ENCODE results near the gene FNDC8. TPM values are rescaled to one million over a fixed set of nuclear protein-coding genes. Genes with fewer than 3 reads are reported as not detected.
A peak's percentile ranks its signal among the peaks of the same experiment; 100 is the strongest.

Gene FNDC8
- total RNA-seq, 4 donors from 2014 or later, result not detected

DNA sequence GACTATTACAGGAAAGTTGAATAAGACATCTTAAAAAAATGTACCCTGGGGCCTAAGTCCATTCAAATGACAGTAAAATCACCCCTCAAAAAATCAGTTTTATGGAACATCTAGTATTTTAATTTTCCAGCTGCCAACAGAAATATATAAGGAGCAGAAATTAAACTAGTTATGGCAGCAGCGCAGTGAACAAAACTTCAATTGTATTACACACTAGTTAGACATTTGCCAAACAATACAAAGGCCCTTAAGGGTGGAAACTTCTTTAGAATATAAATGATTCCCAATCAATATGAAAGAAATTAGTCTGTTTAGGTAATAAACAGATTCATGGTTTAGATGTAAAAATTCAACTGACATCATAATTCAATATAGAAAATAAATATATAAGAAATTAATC lies 39.8 kb upstream of the FNDC8 start:
- no peak overlapping the region for H3K4me3 ChIP-seq
- DNase-seq, result no peak
- WGBS, 2 donors (ENCODE audit: low coverage in 1 of 2), result 81 to 90% methylated on average over 1 of the region's 1 CpG
- in situ Hi-C loops (cut with MboI; ENCODE audit: low pct_ligation_motif_present in 1 of 4, low pct_unique_long_range_greater_than_20kb in 1 of 4, low sequenced_read_pairs in 3 of 4), result loop anchor here in 1 of 4 donors (25.0 kb wide), 1 partner anchor 94 kb away; the partner anchor contains the start of gene LIG3
- peaks cover 18 to 90% (median 54%) of the 10 kb centered on the region in 4 donors for H3K4me1 ChIP-seq
- TF ChIP-seq, protein P1, sequence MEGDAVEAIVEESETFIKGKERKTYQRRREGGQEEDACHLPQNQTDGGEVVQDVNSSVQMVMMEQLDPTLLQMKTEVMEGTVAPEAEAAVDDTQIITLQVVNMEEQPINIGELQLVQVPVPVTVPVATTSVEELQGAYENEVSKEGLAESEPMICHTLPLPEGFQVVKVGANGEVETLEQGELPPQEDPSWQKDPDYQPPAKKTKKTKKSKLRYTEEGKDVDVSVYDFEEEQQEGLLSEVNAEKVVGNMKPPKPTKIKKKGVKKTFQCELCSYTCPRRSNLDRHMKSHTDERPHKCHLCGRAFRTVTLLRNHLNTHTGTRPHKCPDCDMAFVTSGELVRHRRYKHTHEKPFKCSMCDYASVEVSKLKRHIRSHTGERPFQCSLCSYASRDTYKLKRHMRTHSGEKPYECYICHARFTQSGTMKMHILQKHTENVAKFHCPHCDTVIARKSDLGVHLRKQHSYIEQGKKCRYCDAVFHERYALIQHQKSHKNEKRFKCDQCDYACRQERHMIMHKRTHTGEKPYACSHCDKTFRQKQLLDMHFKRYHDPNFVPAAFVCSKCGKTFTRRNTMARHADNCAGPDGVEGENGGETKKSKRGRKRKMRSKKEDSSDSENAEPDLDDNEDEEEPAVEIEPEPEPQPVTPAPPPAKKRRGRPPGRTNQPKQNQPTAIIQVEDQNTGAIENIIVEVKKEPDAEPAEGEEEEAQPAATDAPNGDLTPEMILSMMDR (IDR thresholded peaks at IDR 0.05), result no peak
- TF ChIP-seq POLR2AphosphoS5 (IDR thresholded peaks at IDR 0.05) (no peak), POLR2A (IDR thresholded peaks at IDR 0.05) (no peak), EP300 (IDR thresholded peaks at IDR 0.05; ENCODE audit: low read depth) (no peak)
- peak overlapping the region in 1 of 4 donors; percentile 11 for H3K27ac ChIP-seq
- no peaks in the 10 kb centered on the region for H3K9me3 ChIP-seq
- H3K36me3 ChIP-seq, result no peaks in the 10 kb centered on the region
- H3K27me3 ChIP-seq, result no peaks in the 10 kb centered on the region
- intact Hi-C loops (cut with DNase I; ENCODE audit: low total_unique reads), result no loop called here

DNA sequence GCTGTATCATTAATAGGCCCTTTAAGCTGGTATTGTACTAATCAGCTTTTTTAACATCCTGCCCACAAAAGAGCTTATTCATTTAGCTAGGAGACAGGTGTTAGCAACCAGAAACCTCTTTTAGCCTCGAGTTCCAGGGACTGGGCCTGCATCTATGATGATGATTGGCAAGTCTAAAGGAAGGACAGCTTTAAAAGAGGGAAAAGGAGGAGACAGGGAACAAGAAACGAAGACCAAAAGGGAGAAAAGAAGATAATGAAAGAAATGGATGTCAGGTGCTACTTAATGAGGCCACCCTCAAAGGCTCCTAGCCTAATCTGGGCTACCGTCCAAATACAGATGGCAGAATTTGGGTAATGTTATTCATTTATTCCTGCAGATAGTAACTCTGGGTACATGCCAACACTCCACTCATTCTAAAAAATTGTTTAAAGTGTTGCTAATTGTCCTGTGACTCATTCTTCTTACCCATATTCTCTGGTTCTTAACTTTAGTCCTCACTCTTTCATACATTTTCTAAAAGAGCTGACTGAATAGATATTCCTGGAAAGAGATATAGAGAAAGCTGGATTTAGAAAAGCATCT lies 39.2 kb upstream of the FNDC8 start:
- 21 to 43% methylated on average over 3 of the region's 3 CpGs for WGBS, 2 donors (ENCODE audit: low coverage in 1 of 2)
- Histone ChIP-seq H3K4me3 (no peak overlapping the region), H3K9me3 (no peaks in the 10 kb centered on the region), H3K27ac (peak overlapping the region in 3 of 4 donors; percentile 2 to 16 (median 11)), H3K4me1 (peaks cover 21 to 91% (median 59%) of the 10 kb centered on the region in 4 donors), H3K27me3 (no peaks in the 10 kb centered on the region), H3K36me3 (no peaks in the 10 kb centered on the region)
- intact Hi-C loops (cut with DNase I; ENCODE audit: low total_unique reads), result no loop called here
- in situ Hi-C loops (cut with MboI; ENCODE audit: low pct_ligation_motif_present in 1 of 4, low pct_unique_long_range_greater_than_20kb in 1 of 4, low sequenced_read_pairs in 3 of 4), result loop anchor here in 1 of 4 donors (25.0 kb wide), 1 partner anchor 95 kb away; the partner anchor contains the start of gene LIG3
- no peak for TF ChIP-seq POLR2AphosphoS5 (IDR thresholded peaks at IDR 0.05)
- no peak for TF ChIP-seq EP300 (IDR thresholded peaks at IDR 0.05; ENCODE audit: low read depth)
- TF ChIP-seq POLR2A (IDR thresholded peaks at IDR 0.05), result no peak
- TF ChIP-seq, protein P1 (IDR thresholded peaks at IDR 0.05), result no peak
- DNase-seq, result no peak

DNA sequence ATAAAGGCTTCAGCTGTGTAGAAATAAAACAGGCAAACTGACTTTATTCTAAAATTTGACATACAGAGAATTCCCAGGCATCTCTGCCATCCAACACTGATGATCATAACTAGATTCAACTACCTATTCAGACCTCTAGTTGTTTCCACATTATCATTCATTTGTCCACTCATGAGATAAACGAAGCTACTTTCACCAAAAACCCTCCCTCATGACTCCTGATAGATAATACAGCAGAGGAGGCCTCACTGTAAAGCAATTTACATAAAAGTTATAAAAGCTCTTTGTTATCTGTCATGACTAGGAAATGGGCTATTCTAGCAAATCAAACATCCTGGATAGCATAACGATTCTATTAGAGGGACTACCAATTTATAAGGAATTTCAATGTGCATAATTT lies 38.3 kb upstream of the FNDC8 start:
- TF ChIP-seq EP300 (IDR thresholded peaks at IDR 0.05; ENCODE audit: low read depth) (no peak), POLR2AphosphoS5 (IDR thresholded peaks at IDR 0.05) (no peak)
- peak overlapping the region in 2 of 4 donors; percentile 2 to 14 for H3K27ac ChIP-seq
- in situ Hi-C loops (cut with MboI; ENCODE audit: low pct_ligation_motif_present in 1 of 4, low pct_unique_long_range_greater_than_20kb in 1 of 4, low sequenced_read_pairs in 3 of 4) (loop anchor here in 1 of 4 donors (25.0 kb wide), 1 partner anchor 96 kb away; the partner anchor contains the start of gene LIG3), intact Hi-C loops (cut with DNase I; ENCODE audit: low total_unique reads) (no loop called here)
- DNase-seq, result no peak
- H3K36me3 ChIP-seq, result no peaks in the 10 kb centered on the region
- no peaks in the 10 kb centered on the region for H3K9me3 ChIP-seq
- no peaks in the 10 kb centered on the region for H3K27me3 ChIP-seq
- WGBS, 2 donors (ENCODE audit: low coverage in 1 of 2), result 42 to 61% methylated on average over 2 of the region's 2 CpGs
- no peak overlapping the region for H3K4me3 ChIP-seq
- H3K4me1 ChIP-seq, result peaks cover 21 to 91% (median 67%) of the 10 kb centered on the region in 4 donors

DNA sequence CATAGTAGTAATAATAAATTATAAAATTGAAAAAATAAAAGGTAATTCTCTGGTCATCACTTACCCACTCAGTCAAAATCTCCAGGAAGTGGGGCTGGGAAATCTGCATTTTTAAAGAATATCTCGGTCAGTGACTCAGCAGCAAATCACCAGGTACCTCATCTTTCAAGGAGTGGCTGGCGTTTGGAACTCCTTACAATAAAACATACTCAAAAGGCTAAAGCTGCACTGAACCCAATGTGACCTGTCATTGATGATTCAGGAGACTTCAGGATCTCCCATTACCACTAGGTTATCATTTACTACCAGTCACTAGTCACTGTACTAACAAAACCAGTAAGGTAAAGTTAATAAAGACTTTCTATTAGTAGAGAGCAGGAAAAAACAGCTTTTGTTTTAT lies 36.4 kb upstream of the FNDC8 start:
- H3K27me3 ChIP-seq, result no peaks in the 10 kb centered on the region
- peak overlapping the region; percentile 46 to 99 (median 98) for H3K27ac ChIP-seq
- H3K36me3 ChIP-seq, result no peaks in the 10 kb centered on the region
- in situ Hi-C loops (cut with MboI; ENCODE audit: low pct_ligation_motif_present in 1 of 4, low pct_unique_long_range_greater_than_20kb in 1 of 4, low sequenced_read_pairs in 3 of 4), result loop anchor here in 1 of 4 donors (25.0 kb wide), 1 partner anchor 98 kb away; the partner anchor contains the start of gene LIG3
- H3K4me3 ChIP-seq, result no peak overlapping the region
- H3K4me1 ChIP-seq, result peaks cover 14 to 78% (median 65%) of the 10 kb centered on the region in 4 donors
- 0 to 43% methylated on average over 1 to 2 of the region's 2 CpGs for WGBS, 2 donors (ENCODE audit: low coverage in 1 of 2)
- no peaks in the 10 kb centered on the region for H3K9me3 ChIP-seq
- peak; percentile 21 for DNase-seq
- TF ChIP-seq POLR2AphosphoS5 (IDR thresholded peaks at IDR 0.05), result peak in 1 of 3 donors; percentile 15
- TF ChIP-seq, protein P1 (IDR thresholded peaks at IDR 0.05), result no peak
- intact Hi-C loops (cut with DNase I; ENCODE audit: low total_unique reads), result loop anchor here (5.0 kb wide), 1 partner anchor 63 kb away; no protein-coding TSS in a partner anchor

Data from transverse colon (tissue), 4 donors.